Central memory CD4-positive, alpha-beta T cell (primary cell): ENCODE data around the gene SLC7A9.
"Not testable (repeated sequence)": the region's sequence is repeated elsewhere in the genome, so short reads cannot be mapped to it uniquely, and the experiment has no call there.

Experiments
- DNase-seq: peaks from one replicate; pipeline ENCODE4 v3.0.0; 2022

The SLC7A9 gene

GRCh38 chr19:32824191-32824751 lies 45.3 kb downstream of the SLC7A9 start:
- DNase-seq: no peak

- no peak for DNase-seq
Measured at GRCh38 chr19:32823747-32824102, 45.8 kb downstream of the SLC7A9 start.

- no peak for DNase-seq
Measured at GRCh38 chr19:32822916-32823746, 46.4 kb downstream of the SLC7A9 start.

DNA sequence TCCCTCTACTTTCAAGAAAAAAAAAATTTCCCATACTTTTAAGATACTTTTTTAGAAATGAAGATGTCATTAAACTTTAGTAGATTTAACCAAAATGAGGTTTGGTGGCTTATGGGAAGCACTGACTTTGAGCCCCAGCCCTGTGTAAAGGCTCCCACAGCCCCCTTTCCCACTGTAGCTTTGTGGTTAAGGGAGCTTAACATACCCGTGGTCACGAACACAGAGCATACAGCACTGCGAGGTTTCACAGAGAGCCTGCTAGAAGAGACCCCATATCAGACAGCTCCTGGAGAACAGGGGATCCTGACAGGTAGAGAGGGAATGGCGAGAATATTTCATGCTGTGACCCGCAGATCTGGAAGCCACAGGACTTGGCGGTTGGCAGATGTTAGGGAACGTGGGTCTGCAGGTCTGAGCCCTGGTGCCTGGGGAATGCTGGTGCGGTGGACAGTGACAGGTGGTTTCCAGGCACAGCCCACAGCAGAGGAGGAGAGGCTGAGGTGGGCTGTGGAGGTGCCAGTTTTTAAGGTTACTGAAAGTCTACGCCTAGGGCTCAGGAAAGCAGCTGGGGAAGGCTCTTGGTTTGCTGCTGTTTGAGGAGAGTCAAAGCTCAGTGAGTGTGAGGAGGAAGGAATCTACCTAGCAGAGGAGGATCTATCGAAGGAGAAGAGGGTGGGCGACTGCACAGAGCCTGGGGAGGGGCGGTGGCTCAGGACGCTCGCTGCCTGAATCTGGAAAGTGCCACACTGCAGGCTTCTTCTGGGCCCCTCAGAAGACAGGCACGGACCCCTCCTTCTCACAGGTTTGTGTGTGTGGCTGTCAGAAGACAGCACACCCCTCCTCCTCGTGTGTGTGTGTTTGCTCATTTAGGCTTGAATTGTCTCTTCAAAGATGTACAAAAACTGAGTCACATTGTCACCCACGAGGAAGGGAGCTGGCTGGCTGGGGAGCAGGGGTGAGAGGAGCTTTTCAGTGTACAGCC lies 49.9 kb downstream of the SLC7A9 start:
- DNase-seq: no peak

DNA sequence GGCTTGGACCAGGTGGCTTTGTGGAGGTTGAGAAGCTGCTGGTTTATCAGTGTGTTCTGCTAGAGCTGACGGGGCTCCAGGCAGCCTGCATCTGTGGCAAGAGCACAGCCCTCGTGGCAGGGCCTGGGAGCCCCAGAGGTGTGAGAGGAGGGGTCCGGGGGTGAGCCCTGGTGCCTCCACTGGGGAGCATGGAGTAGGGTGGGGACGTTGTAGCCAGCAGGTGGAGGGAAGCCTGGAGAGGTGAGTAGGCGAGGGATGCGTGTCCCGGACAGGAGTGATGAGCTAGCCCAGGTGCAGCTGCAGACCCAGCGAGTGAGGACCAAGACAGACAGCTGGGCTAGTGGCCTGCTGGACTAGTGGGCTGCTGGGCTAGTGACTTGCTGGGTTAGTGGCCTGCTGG lies 51.0 kb downstream of the SLC7A9 start:
- no peak for DNase-seq

GRCh38 chr19:32817569-32818476 lies 51.7 kb downstream of the SLC7A9 start:
- DNase-seq: no peak

DNA sequence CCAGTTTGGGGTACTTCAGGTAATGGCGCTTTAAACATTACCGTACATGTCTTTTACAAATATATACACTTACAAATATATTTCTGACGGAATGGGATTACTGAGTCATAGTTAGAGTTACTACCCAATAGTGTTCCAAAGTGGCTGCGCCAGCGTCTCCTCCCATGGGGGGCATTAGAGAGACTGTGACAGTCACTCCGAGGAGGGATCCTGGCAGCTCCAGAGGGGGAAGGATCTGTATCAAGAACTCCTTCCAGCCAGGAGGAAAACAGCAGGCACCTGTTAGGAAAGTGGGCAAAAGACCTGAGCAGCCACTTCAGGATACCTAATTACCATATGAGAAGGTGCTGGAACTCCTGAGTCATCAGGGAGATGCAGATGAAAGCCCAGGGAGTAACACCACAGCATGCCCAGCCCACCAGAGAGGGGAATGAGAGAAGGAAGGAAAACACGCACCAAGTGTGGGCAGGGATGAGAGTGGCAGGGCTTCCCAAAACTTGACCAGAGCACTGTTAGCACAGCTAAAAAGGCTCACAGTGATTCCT lies 52.9 kb downstream of the SLC7A9 start:
- DNase-seq: no peak

DNA sequence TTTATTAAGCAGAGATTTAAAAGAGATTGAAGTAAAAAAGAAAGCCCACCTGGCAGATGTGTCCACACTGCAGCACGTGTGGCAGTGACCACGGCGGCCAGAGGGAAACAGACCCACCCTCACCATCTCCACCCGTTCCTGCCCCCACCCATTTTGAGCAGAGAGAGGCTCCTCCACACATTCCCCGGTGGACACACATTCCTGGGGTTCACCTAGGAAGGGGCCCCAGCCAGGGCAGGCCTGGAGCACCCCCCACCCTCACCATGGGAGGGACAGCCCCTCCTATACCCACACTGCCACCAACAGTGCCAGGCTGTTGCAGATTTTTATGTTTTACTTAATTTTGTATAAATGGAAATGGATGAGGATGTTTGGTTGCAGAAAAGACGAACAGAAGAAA lies 54.9 kb downstream of the SLC7A9 start:
- no peak for DNase-seq

GRCh38 chr19:32813862-32814425 lies 55.6 kb downstream of the SLC7A9 start:
- DNase-seq: no peak

DNA sequence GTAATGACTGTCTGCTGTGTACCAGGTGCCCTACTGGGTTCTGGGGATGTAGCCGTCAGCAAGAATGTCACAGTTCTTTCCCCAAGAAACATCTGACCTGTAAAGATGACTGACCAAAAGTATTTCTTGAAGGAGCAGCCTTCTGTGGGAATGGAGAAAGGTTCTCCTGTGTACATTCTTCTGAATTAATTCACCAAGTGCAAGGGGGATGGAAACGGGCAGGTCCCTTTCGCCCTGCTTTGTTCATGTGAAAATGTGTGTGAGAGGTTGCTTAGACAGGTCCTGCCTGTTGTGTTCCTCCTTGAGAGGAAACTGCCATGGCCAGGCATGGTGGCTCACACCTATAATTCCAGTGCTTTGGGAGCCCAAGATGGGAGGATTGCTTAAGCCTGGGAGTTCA lies 57.0 kb downstream of the SLC7A9 start:
- no peak for DNase-seq

DNA sequence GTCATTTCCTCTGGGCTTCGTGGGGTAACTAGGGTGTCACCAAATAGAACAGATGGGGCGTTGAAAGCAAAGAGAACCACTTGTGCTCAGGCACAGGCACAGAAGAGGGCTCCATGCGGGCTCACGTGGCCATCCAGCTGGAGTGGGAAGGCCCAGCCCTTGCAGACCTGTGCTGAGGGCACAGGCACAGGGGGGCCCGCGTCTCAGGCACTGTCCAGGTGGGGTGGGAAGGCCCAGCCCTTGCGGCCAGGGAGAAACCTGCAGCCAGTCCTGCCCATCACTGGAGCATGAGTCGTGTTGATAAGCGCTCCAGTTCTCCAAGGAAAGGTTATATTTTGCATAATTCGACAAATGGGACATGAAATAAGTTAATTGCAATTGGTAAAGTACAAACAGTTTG lies 57.5 kb downstream of the SLC7A9 start:
- no peak for DNase-seq

- no peak for DNase-seq
Measured at GRCh38 chr19:32811151-32811550, 58.4 kb downstream of the SLC7A9 start.

DNA sequence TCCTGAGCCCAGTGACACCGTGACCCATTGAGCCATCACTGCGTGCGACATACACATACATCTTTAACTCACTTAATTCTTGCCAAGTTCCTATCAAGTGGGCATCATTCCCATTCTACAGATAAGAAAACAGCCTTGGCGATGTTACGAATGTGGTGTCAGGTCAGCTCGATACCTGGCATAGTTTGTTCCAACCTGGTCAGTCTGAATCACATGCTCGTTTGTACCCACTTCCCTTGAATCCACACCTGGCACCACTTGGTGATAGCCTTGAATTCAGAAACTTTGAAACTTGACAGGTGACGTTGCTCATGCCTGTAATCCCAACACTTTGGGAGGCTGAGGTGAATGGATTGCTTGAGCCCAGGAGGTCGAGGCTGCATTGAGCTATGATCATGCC lies 59.1 kb downstream of the SLC7A9 start:
- no peak for DNase-seq

GRCh38 chr19:32809754-32810153 lies 59.8 kb downstream of the SLC7A9 start:
- DNase-seq: no peak

DNA sequence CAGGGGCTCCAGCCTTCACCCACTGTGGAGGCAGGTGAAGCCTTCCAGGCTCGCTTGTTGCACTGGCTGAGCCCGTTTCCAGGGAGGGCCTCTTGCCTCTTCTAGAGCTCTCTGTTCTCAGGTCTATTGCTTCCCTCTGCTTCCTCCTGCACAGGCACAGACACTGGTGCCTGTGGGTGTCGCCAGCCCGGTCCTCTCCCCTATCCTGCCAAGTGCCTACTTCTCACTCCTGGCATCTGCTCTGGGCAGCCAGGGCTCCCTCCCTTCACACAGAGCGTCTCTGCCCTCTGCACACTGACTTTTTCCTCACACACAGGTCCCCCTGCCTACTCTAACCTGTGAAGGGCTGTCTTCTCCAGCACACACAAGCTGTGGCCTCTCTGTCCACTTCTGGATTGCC lies 60.3 kb downstream of the SLC7A9 start:
- DNase-seq: no peak

DNA sequence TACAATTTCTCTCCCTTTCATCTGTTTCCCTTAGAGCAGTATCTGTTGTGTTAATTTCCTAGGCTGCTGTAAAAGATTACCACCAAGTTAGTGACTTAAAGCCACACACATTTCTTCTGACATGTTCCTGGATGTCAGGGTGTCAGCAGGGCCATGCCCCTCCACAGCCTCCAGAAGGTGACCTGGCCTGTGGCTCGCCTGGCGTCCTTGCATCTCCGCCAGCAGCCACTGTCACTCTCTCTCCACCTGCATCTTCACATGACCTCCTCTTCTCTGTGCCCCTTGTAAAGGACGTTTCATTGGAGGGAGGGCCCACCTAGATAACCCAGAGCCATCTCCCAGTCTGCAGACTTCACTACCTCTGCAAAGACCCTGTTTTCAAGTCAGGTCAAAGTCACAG lies 61.3 kb downstream of the SLC7A9 start:
- no peak for DNase-seq

DNA sequence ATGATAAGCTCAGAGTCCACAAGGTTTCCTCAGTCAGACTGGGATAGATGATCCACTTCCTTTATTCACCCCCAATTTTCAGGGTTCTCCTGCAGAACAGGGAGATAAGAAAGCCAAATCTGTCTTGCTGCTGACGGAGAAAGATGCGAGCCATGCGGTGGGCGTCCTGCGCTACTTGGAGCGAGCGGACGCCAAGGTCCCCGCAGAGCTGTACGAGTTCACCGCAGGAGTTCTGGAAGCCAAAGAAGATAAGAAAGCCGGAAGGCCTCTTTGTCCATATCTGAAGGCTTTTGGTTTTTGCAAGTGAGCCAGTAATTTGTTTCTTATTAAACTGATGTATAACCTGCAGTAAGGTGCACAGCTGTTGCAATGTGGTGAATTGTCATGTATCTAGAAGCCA lies 66.7 kb downstream of the SLC7A9 start:
- no peak for DNase-seq

DNA sequence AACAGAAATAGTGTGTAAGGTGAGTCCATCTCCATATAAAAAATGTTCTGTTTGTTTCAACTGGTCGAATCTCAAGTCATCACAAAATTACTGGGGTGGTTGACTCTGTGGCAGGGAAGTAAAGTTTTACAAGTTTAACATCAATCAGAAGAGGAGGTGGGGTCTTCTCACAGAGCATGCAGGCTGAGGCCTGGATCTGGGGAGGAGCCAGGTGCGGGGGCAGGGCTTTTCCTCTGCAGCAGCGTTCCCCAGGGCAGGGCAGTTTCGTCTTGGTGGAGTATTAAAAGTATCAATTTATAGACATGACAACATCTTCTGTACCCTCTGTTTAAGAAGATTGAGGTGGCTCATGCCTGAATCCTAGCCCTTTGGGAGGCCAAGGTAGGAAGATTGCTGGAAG lies 68.8 kb downstream of the SLC7A9 start:
- DNase-seq: no peak

GRCh38 chr19:32800191-32800590 lies 69.4 kb downstream of the SLC7A9 start:
- no peak for DNase-seq

DNA sequence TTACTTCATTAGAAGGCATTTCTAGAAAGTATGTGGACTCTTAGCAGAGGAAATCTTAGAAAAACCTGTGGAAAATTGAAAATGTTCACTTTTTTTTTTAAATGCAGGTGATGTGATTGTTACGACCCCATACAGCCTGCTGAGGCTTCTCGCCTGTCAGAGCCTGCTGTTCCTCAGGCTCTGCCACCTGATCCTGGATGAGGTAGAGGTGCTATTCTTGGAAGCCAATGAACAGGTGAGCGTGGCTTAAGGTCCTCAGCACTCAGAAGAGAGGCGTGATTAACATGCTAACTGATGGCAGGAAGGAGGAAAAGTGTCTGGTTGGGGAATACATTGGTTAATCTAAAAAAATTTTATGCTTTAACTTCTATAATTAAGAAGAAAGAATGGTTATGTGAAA lies 71.4 kb downstream of the SLC7A9 start:
- DNase-seq: no peak

GRCh38 chr19:32789429-32789828 lies 80.1 kb downstream of the SLC7A9 start:
- DNase-seq: no peak

DNA sequence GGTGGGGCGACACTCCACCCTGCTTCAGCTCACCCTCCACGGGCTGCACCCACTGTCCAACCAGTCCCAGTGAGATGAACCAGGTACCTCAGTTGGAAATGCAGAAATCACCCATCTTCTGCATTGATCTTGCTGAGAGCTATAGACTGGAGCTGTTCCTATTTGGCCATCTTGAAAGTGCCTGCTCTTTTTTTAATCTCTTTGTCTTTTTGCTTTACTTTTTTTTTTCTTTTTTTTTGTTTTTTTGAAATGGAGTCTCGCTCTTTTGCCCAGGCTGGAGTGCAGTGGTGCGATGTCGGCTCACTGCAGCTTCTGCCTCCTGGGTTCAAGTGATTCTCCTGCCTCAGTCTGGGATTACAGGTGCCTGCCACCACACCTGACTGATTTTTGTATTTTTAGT lies 81.7 kb downstream of the SLC7A9 start:
- DNase-seq: not testable (repeated sequence)
